Transverse colon (tissue), 4 donors: ENCODE data around the gene EEF1AKMT4. TPM values are rescaled to one million over a fixed set of nuclear protein-coding genes. Genes with fewer than 3 reads are reported as not detected.

Experiments
- DNase-seq: peaks from one replicate; pipeline ENCODE4 v3.0.0-alpha.2; 2019
- H3K27ac ChIP-seq, 4 donors: fragments of 200-600 bp; sonication (generic); 2 replicates each; pipeline ENCODE4 v1.5.1; 2016 to 2018; ENCODE audit warnings: inconsistent platforms in 4 of 4
- H3K27me3 ChIP-seq: fragments of 200-600 bp; sonication (generic); 2 replicates; pipeline ENCODE4 v1.5.1; 2017; ENCODE audit warnings: inconsistent platforms
- H3K36me3 ChIP-seq, 4 donors: fragments of 200-600 bp; sonication (generic); 2 replicates each; pipeline ENCODE4 v1.5.1; 2017 to 2019; ENCODE audit warnings: inconsistent platforms in 4 of 4
- H3K4me1 ChIP-seq, 4 donors: fragments of 200-600 bp; sonication (generic); 2 replicates each; pipeline ENCODE4 v1.5.1; 2017 to 2020; ENCODE audit warnings: inconsistent platforms in 4 of 4
- H3K4me3 ChIP-seq, 4 donors: fragments of 200-600 bp; sonication (generic); 1 replicate in 1 of 4; 2 replicates in 3 of 4; pipeline versions ENCODE4 v1.5.1 to v1.6.1; 2017 to 2019; ENCODE audit warnings: inconsistent platforms in 4 of 4
- H3K9me3 ChIP-seq, 2 donors: fragments of 200-600 bp; sonication (generic); 2 replicates each; pipeline ENCODE4 v1.5.1; 2017 to 2019; ENCODE audit warnings: inconsistent platforms in 2 of 2
- EP300 ChIP-seq: sonication (generic); formaldehyde crosslinking; IDR thresholded peaks from one replicate; pipeline ENCODE4 v1.6.1; 2017; ENCODE audit warnings: antibody characterized with exemption, low read depth
- POLR2A ChIP-seq: fragments of 450-650 bp; IDR thresholded peaks from one replicate; pipeline ENCODE4 v1.6.1; 2016; ENCODE audit warnings: antibody characterized with exemption, mild to moderate bottlenecking, moderate library complexity
- POLR2AphosphoS5 ChIP-seq, 3 donors: sonication (generic); formaldehyde crosslinking; IDR thresholded peaks; one replicate each; pipeline ENCODE4 v1.6.1; 2016; ENCODE audit warnings: antibody characterized with exemption in 3 of 3
- WGBS, 2 donors: methylation state at CpG; one replicate each; pipeline ENCODE4 v1.1.5; 2018; ENCODE audit warnings: low coverage in 1 of 2; 5-methylcytosine and 5-hydroxymethylcytosine counted together
- in situ Hi-C, 4 donors: fragments of 200-750 bp; cut with MboI; loops; one replicate each; pipeline versions ENCODE4 v1.15.0 to v1.15.1; 2017; ENCODE audit warnings: low sequenced_read_pairs in 3 of 4, low pct_ligation_motif_present in 1 of 4, low pct_unique_long_range_greater_than_20kb in 1 of 4
- intact Hi-C: fragments of 100-400 bp; cut with DNase I; formaldehyde crosslinking; loops from one replicate; pipeline ENCODE4 v1.15.1; 2023; ENCODE audit warnings: low total_unique reads
- total RNA-seq, 4 donors: library from RNA; depleted of rRNA; stranded (reverse); fragments of >200 nt; gene quantifications; one replicate each; pipeline ENCODE4 v1.1.0, GENCODE V29; 2016
- TF ChIP-seq, protein P1 (sequence below), 5 experiments: fragments of 200-600 bp in 3 of 5; fragments of 450-650 bp in 2 of 5; sonication (generic) in 3 of 5; IDR thresholded peaks; 1 replicate in 2 of 5; 2 replicates in 3 of 5; pipeline ENCODE4 v1.5.1; 2016 to 2017; ENCODE audit warnings: antibody characterized with exemption in 5 of 5, inconsistent platforms in 3 of 5, mild to moderate bottlenecking in 2 of 5, moderate library complexity in 1 of 5

Gene EEF1AKMT4
- 1 to 10 TPM in 3 of 4 donors, not detected in 1; 4.0 to 7.3 (median 5.9) TPM for total RNA-seq

DNA sequence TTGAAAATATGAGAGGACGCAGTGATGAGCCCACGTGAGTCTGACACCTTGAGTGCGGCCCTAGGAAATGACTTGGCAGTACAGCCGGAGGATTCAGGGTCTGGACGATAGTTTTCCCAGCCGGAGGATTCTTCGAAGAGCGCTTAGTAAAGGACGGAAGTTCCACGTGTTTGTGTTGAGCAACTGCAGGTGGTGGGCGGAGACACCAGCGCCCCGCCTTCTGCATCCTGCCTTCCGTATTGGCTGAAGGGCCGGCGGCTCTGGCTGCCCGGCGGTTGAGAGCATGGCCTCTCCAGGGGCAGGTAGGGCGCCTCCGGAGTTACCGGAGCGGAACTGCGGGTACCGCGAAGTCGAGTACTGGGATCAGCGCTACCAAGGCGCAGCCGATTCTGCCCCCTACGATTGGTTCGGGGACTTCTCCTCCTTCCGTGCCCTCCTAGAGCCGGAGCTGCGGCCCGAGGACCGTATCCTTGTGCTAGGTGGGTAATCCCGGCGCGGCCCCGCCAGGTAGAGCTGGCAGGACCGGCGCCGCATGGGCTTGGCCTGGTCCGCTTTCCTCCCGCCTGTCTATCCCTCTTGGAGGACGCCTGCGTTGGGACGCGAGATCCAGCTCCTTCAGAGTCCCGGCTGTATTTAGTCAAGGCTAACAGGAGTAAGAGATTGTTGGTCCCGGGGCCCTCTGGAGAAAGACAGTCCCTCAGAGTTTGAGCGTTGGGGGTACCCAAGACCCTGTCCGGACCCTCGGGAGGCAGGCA lies at the start of gene EEF1AKMT4:
TSS of gene EEF1AKMT4 (plus strand) at position 261 of the 755 bp plus-strand sequence. CDS start at position 284, 23 bp downstream.
- peaks cover 0 to 8% (median under 1%) of the 10 kb centered on the region in 4 donors for H3K36me3 ChIP-seq
- in situ Hi-C loops = loop anchor here (25.0 kb wide), 2 partner anchors 112 to 362 kb away; partner anchors contain the start of genes PARL (in 4 of the 4) and EIF2B5 (in 1 of the 4)
- H3K27me3 ChIP-seq = no peaks in the 10 kb centered on the region
- intact Hi-C loops = no loop called here
- peak within 1 kb of the TSS; percentile 56 to 89 (median 80) for H3K4me3 ChIP-seq
- peaks cover 10 to 19% (median 15%) of the 10 kb centered on the region in 4 donors for H3K4me1 ChIP-seq
- H3K27ac ChIP-seq = peak within 1 kb of the TSS; percentile 82 to 89 (median 88)
- WGBS, 2 donors = 0% methylated on average over 50 of the region's 54 CpGs; no CpG with 5 or more reads in 1 of the 2 donors
- DNase-seq = peak; percentile 98
- peak; percentile 18 to 70 (median 49) for TF ChIP-seq POLR2AphosphoS5 (IDR thresholded peaks at IDR 0.05)
- TF ChIP-seq, protein P1, sequence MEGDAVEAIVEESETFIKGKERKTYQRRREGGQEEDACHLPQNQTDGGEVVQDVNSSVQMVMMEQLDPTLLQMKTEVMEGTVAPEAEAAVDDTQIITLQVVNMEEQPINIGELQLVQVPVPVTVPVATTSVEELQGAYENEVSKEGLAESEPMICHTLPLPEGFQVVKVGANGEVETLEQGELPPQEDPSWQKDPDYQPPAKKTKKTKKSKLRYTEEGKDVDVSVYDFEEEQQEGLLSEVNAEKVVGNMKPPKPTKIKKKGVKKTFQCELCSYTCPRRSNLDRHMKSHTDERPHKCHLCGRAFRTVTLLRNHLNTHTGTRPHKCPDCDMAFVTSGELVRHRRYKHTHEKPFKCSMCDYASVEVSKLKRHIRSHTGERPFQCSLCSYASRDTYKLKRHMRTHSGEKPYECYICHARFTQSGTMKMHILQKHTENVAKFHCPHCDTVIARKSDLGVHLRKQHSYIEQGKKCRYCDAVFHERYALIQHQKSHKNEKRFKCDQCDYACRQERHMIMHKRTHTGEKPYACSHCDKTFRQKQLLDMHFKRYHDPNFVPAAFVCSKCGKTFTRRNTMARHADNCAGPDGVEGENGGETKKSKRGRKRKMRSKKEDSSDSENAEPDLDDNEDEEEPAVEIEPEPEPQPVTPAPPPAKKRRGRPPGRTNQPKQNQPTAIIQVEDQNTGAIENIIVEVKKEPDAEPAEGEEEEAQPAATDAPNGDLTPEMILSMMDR (IDR thresholded peaks at IDR 0.05) = peak; percentile 44 to 76 (median 65)
- TF ChIP-seq POLR2A = no peak
- no peaks in the 10 kb centered on the region for H3K9me3 ChIP-seq

DNA sequence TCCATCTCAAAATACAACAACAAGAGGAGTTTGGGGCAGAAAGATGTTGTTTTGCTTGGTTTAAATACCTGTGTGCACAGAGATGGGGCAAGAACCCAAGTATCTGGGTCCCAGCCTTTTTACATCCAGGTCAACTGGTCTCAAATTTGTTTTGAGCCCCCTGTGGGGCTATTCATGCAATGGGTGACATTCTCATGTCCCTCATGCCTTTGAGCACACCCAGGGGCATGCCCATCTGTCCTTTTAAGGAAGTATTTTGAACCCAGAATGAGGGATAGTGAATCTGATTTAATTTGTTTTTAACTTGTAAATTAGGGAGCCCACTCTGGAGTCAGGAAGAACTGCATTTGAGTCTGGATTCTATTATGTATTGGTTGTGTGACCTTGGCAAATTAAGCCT lies 48.6 kb upstream of the EEF1AKMT4 start:
- intact Hi-C loops = no loop called here
- no peak overlapping the region for H3K4me3 ChIP-seq
- H3K27ac ChIP-seq = no peak overlapping the region
- no peaks in the 10 kb centered on the region for H3K9me3 ChIP-seq
- no peaks in the 10 kb centered on the region for H3K36me3 ChIP-seq
- no peak for TF ChIP-seq POLR2A
- no peak for TF ChIP-seq POLR2AphosphoS5 (IDR thresholded peaks at IDR 0.05)
- TF ChIP-seq EP300 = no peak
- TF ChIP-seq, protein P1 (IDR thresholded peaks at IDR 0.05) = no peak
- no peaks in the 10 kb centered on the region for H3K4me1 ChIP-seq
- H3K27me3 ChIP-seq = no peaks in the 10 kb centered on the region
- DNase-seq = no peak
- in situ Hi-C loops = no loop called here

DNA sequence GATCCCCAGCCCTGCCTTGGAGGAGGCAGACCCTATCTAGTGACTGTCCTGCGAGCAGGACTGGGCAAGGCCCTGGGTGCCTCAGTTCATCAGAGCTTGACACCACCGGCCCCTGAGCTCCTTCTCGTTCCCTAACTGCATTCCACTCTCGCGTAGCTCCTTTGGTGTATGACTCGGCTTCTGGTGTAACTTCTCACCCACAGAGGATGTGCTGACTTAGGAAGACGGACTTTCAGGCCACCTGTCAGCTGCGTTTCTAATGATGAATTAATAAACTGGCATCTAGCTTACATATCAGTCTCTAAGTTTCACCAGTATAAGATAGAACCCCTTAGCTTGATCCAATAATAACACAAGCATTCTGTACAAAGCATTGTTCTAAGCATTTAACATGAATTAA lies 45.9 kb upstream of the EEF1AKMT4 start:
- intact Hi-C loops = no loop called here
- no peaks in the 10 kb centered on the region for H3K36me3 ChIP-seq

DNA sequence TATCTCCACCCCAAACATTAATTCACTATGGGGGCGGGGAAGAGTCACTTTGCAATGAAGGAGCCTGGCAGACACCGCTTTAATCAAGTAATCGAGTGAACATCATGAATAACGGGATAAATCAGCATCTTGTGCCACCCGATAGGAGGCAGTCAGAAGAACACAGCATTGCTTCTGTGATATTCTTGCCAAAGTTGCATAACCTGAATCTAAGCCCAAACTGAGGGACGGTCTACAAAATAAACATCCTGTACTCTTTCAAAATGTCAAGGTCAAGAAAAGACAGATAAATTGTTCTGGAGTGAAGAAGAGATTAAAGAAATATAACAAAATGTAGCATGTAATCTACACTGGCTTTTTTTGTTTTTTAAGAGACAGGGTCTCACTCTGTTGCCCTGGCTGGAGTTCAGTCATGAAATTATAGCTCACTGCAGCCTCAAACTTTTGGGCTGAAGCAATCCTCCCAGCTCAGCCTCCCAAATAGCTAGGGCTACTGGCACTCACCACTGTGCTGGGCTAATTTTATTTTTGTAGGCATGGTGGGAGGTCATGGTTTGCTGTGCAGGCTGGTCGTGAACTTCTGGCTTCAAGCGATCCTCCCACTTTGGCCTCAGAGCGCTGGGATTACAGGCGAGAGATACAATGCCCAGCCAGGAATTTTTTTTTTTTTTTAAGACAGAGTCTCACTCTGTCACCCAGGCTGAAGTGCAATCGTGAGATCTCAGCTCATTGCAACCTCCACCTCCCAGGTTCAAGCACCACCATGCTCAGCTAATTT lies 40.1 kb upstream of the EEF1AKMT4 start:
- no peaks in the 10 kb centered on the region for H3K9me3 ChIP-seq
- no peak overlapping the region for H3K4me3 ChIP-seq
- in situ Hi-C loops (no loop called here), intact Hi-C loops (no loop called here)
- whole genome bisulfite sequencing, 2 donors = 52 to 65% methylated on average over 6 to 11 of the region's 11 CpGs
- no peaks in the 10 kb centered on the region for H3K4me1 ChIP-seq
- no peak for DNase-seq
- H3K27me3 ChIP-seq = peaks cover 16% of the 10 kb centered on the region
- H3K36me3 ChIP-seq = no peaks in the 10 kb centered on the region
- no peak for TF ChIP-seq EP300
- TF ChIP-seq, protein P1 (IDR thresholded peaks at IDR 0.05) = no peak
- TF ChIP-seq POLR2AphosphoS5 (IDR thresholded peaks at IDR 0.05) = no peak
- no peak for TF ChIP-seq POLR2A
- H3K27ac ChIP-seq = no peak overlapping the region

More for the DNA sequence above, 45.9 kb upstream of the EEF1AKMT4 start:
- no peak for DNase-seq
- 86 to 88% methylated on average over 7 to 8 of the region's 8 CpGs for WGBS, 2 donors
- Histone ChIP-seq H3K4me1 (no peaks in the 10 kb centered on the region), H3K27ac (no peak overlapping the region), H3K9me3 (no peaks in the 10 kb centered on the region), H3K27me3 (peaks cover 16% of the 10 kb centered on the region), H3K4me3 (no peak overlapping the region)
- in situ Hi-C loops = no loop called here
- TF ChIP-seq, protein P1 (IDR thresholded peaks at IDR 0.05) = no peak
- TF ChIP-seq POLR2A (no peak), EP300 (no peak), POLR2AphosphoS5 (IDR thresholded peaks at IDR 0.05) (no peak)
